Omental fat pad (tissue), 4 donors: ENCODE data around the gene ZBTB45. TPM values are rescaled to one million over a fixed set of nuclear protein-coding genes. Genes with fewer than 3 reads are reported as not detected.

Source experiments
- ATAC-seq: fragments of 150-250 bp; one replicate; pipeline ENCODE4 v1.9.1; 2016; ENCODE audit warnings: mild to moderate bottlenecking, moderate library complexity; ENCODE audit not compliant: low FRiP score
- DNase-seq: peaks from one replicate; pipeline ENCODE4 v3.0.0-alpha.2; 2019; ENCODE audit warnings: low spot score
- CTCF ChIP-seq, 3 donors: fragments of 450-650 bp; IDR thresholded peaks; one replicate each; pipeline ENCODE4 v1.5.1; 2016 to 2017; ENCODE audit warnings: antibody characterized with exemption in 3 of 3, mild to moderate bottlenecking in 3 of 3, moderate library complexity in 2 of 3
- total RNA-seq, 4 donors: library from RNA; depleted of rRNA; stranded (reverse); fragments of >200 nt; gene quantifications; one replicate each; pipeline ENCODE4 v1.1.0, GENCODE V29; 2016

Gene ZBTB45
- total RNA-seq, 4 donors from 2014 or later: 4.6 to 10.2 (median 8.4) TPM

- ATAC-seq (no peak), DNase-seq (no peak)
- no peak for TF ChIP-seq CTCF (IDR thresholded peaks at IDR 0.05)
Measured at GRCh38 chr19:58557221-58558065, 37.8 kb upstream of the ZBTB45 start.

GRCh38 chr19:58556622-58557220, 37.1 kb upstream of the ZBTB45 start:
- DNase-seq: no peak

GRCh38 chr19:58555920-58556621, 36.5 kb upstream of the ZBTB45 start:
- DNase-seq (no peak), ATAC-seq (no peak)
- TF ChIP-seq CTCF (IDR thresholded peaks at IDR 0.05): no peak

More at GRCh38 chr19:58556622-58557220, 37.1 kb upstream of the ZBTB45 start:
- no peak for ATAC-seq
- TF ChIP-seq CTCF (IDR thresholded peaks at IDR 0.05): no peak

- TF ChIP-seq CTCF (IDR thresholded peaks at IDR 0.05): no peak
- DNase-seq (no peak), ATAC-seq (no peak)
Measured at GRCh38 chr19:58555369-58555885, 35.8 kb upstream of the ZBTB45 start.

- TF ChIP-seq CTCF (IDR thresholded peaks at IDR 0.05): no peak
- peak; percentile 97 for DNase-seq
- peak; percentile 63 for ATAC-seq
Measured at GRCh38 chr19:58554494-58555368, 35.1 kb upstream of the ZBTB45 start, which contains the start of gene CHMP2A. TSS of gene CHMP2A (minus strand) at chr19:58555105. CDS start at chr19:58554212, 893 bp downstream.
